Stimulated activated CD4-positive, alpha-beta T cell treated with anti-CD3 and anti-CD28 coated beads, TNF-alpha, amount 100 ng/mL, for 1 hour (primary cell): ENCODE data around the gene ETNK2.
A peak's percentile ranks its signal among the peaks of the same experiment; 100 is the strongest.

Experiments used
- DNase-seq, 3 donors: peaks; one replicate each; pipeline ENCODE4 v3.0.0-alpha.2; 2020; ENCODE audit warnings: low read depth in 3 of 3, low spot score in 1 of 3

The ETNK2 gene

GRCh38 chr1:204149107-204149506 is 2.7 kb downstream of the ETNK2 start:
- DNase-seq, result no peak

GRCh38 chr1:204147406-204148383 is 4.1 kb downstream of the ETNK2 start:
- no peak for DNase-seq

GRCh38 chr1:204146965-204147364 is 4.9 kb downstream of the ETNK2 start:
- no peak for DNase-seq

- DNase-seq, result no peak
Measured at GRCh38 chr1:204146309-204146708, 5.5 kb downstream of the ETNK2 start.

- no peak for DNase-seq
Measured at GRCh38 chr1:204145033-204145504, 6.8 kb downstream of the ETNK2 start.

- no peak for DNase-seq
Measured at GRCh38 chr1:204143276-204144041, 8.4 kb downstream of the ETNK2 start.

- DNase-seq, result no peak
Measured at GRCh38 chr1:204142032-204142974, 9.5 kb downstream of the ETNK2 start.

- DNase-seq, result no peak
Measured at GRCh38 chr1:204141131-204141530, 10.7 kb downstream of the ETNK2 start.

- no peak for DNase-seq
Measured at GRCh38 chr1:204139952-204140351, 11.9 kb downstream of the ETNK2 start.

- no peak for DNase-seq
Measured at GRCh38 chr1:204139088-204139487, 12.8 kb downstream of the ETNK2 start.

GRCh38 chr1:204136814-204137213 is 15.0 kb downstream of the ETNK2 start:
- DNase-seq, result no peak

GRCh38 chr1:204134103-204134502 is 17.7 kb downstream of the ETNK2 start:
- no peak for DNase-seq

- no peak for DNase-seq
Measured at GRCh38 chr1:204132718-204133117, 19.1 kb downstream of the ETNK2 start.

- no peak for DNase-seq
Measured at GRCh38 chr1:204131978-204132377, 19.9 kb downstream of the ETNK2 start.

GRCh38 chr1:204130981-204131892 is 20.6 kb downstream of the ETNK2 start:
- DNase-seq, result no peak

- no peak for DNase-seq
Measured at GRCh38 chr1:204130178-204130577, 21.7 kb downstream of the ETNK2 start.

- DNase-seq, result peak; percentile 10 to 46 (median 33)
Measured at GRCh38 chr1:204128964-204129896, 22.6 kb downstream of the ETNK2 start.

- DNase-seq, result no peak
Measured at GRCh38 chr1:204128464-204128963, 23.3 kb downstream of the ETNK2 start.
